Vein endothelial cell (primary cell): Measurements from ENCODE around the gene PCDH11X. TPM values are rescaled to one million over a fixed set of nuclear protein-coding genes. Genes with fewer than 3 reads are reported as not detected.

Source experiments
- small RNA-seq: library from RNA; depleted of rRNA; stranded (forward); fragments of <200 nt; gene quantifications from one replicate; pipeline ENCODE3, GENCODE V24; 2012
- total RNA-seq: library from RNA; depleted of rRNA; stranded (reverse); fragments of >200 nt; gene quantifications from 2 replicates; pipeline ENCODE4 v1.2.3, GENCODE V29; 2012

The PCDH11X gene
- not detected in 2 replicates for total RNA-seq

GRCh38 chrX:91779135-91779534 is at the start of gene PCDH11X:
Gene PCDH11X, plus strand, starts transcription at chrX:91779375. Its CDS starts 56,130 bp downstream, at chrX:91835505.

Small RNA genes within 50 kb of the gene (small RNA-seq; reads per million reads assigned to genes)
- gene RNU2-26P = 0.08 reads per million
